T-helper 9 cell (primary cell): Measurements from ENCODE around the gene SLC6A11.

ENCODE experiments used
- DNase-seq: peaks from one replicate; pipeline ENCODE4 v3.0.0-alpha.2; 2020

Gene SLC6A11

GRCh38 chr3:10933805-10934481, 117.9 kb downstream of the SLC6A11 start:
- no peak for DNase-seq

- DNase-seq, result no peak
These were observed 119.0 kb downstream of the SLC6A11 start for GRCh38 chr3:10935028-10935427.

GRCh38 chr3:10935846-10936631, 120.0 kb downstream of the SLC6A11 start:
- DNase-seq, result no peak

- DNase-seq, result no peak
These were observed 120.7 kb downstream of the SLC6A11 start for GRCh38 chr3:10936686-10937085.

GRCh38 chr3:10937141-10937825, 121.3 kb downstream of the SLC6A11 start:
- DNase-seq, result no peak

GRCh38 chr3:10939556-10939955, 123.5 kb downstream of the SLC6A11 start:
- DNase-seq, result no peak

- no peak for DNase-seq
These were observed 124.1 kb downstream of the SLC6A11 start for GRCh38 chr3:10940106-10940505.

- DNase-seq, result peak; percentile 5
These were observed 125.9 kb downstream of the SLC6A11 start for GRCh38 chr3:10941972-10942371.

- no peak for DNase-seq
These were observed 126.7 kb downstream of the SLC6A11 start for GRCh38 chr3:10942690-10943205.

GRCh38 chr3:10944866-10945265, 128.8 kb downstream of the SLC6A11 start:
- no peak for DNase-seq

GRCh38 chr3:10945683-10946287, 129.8 kb downstream of the SLC6A11 start:
- DNase-seq, result peak; percentile 45

- DNase-seq, result no peak
These were observed 130.5 kb downstream of the SLC6A11 start for GRCh38 chr3:10946526-10946925.

GRCh38 chr3:10948326-10948725, 132.3 kb downstream of the SLC6A11 start:
- no peak for DNase-seq

- no peak for DNase-seq
These were observed 133.2 kb downstream of the SLC6A11 start for GRCh38 chr3:10949197-10949596.

GRCh38 chr3:10950476-10951294, 134.7 kb downstream of the SLC6A11 start:
- DNase-seq, result no peak

GRCh38 chr3:10951295-10951926, 135.4 kb downstream of the SLC6A11 start:
- no peak for DNase-seq

- no peak for DNase-seq
These were observed 136.5 kb downstream of the SLC6A11 start for GRCh38 chr3:10952525-10952924.

GRCh38 chr3:10954740-10955139, 138.7 kb downstream of the SLC6A11 start:
- no peak for DNase-seq

GRCh38 chr3:10955711-10956453, 139.9 kb downstream of the SLC6A11 start:
- DNase-seq, result no peak

GRCh38 chr3:10956531-10956930, 140.5 kb downstream of the SLC6A11 start:
- DNase-seq, result no peak

GRCh38 chr3:10956986-10957385, 141.0 kb downstream of the SLC6A11 start:
- no peak for DNase-seq
